ENCODE data around the gene SYT15B.
"Not testable (repeated sequence)": the region's sequence is repeated elsewhere in the genome, so short reads cannot be mapped to it uniquely, and the experiment has no call there.

The SYT15B gene

GRCh38 chr10:47725740-47726139 is 37.7 kb downstream of the SYT15B start:
- DNase-seq (ENCODE audit: low read depth): not testable (repeated sequence)

- DNase-seq (ENCODE audit: low read depth): not testable (repeated sequence)
Observed at GRCh38 chr10:47725047-47725446, 38.3 kb downstream of the SYT15B start.

- DNase-seq (ENCODE audit: low read depth): not testable (repeated sequence)
Observed at GRCh38 chr10:47724119-47724518, 39.3 kb downstream of the SYT15B start.

GRCh38 chr10:47723362-47723761 is 40.0 kb downstream of the SYT15B start:
- not testable (repeated sequence) for DNase-seq (ENCODE audit: low read depth)

- not testable (repeated sequence) for DNase-seq (ENCODE audit: low read depth)
Observed at GRCh38 chr10:47717011-47717769, 46.2 kb downstream of the SYT15B start.

Data from stimulated activated CD8-positive, alpha-beta memory T cell treated with anti-CD3 and anti-CD28 coated beads, Interleukin-4, amount 100 ng/mL, for 24 hours (primary cell).